Thyroid gland (tissue), 4 donors: Measurements from ENCODE around the gene EID3. TPM values are rescaled to one million over a fixed set of nuclear protein-coding genes. Genes with fewer than 3 reads are reported as not detected.

ENCODE experiments used
- DNase-seq, 2 donors: peaks; one replicate each; pipeline ENCODE4 v3.0.0-alpha.2; 2019
- H3K27ac ChIP-seq, 3 donors: fragments of 200-600 bp; sonication (generic); 1 replicate in 2 of 3; 2 replicates in 1 of 3; pipeline ENCODE4 v1.5.1; 2016 to 2019; ENCODE audit warnings: mild to moderate bottlenecking in 1 of 3, moderate library complexity in 1 of 3
- H3K27me3 ChIP-seq: fragments of 200-600 bp; sonication (generic); one replicate; pipeline ENCODE4 v1.5.1; 2019
- H3K36me3 ChIP-seq, 2 donors: fragments of 200-600 bp; sonication (generic); one replicate each; pipeline ENCODE4 v1.5.1; 2016 to 2019
- H3K4me1 ChIP-seq, 2 donors: fragments of 200-600 bp; sonication (generic); one replicate each; pipeline ENCODE4 v1.5.1; 2017 to 2019
- H3K4me3 ChIP-seq, 3 donors: fragments of 200-600 bp; sonication (generic); replicated peaks in 1 of 3; 1 replicate in 2 of 3; 2 replicates in 1 of 3; pipeline ENCODE4 v1.5.1; 2016; ENCODE audit warnings: mild to moderate bottlenecking in 1 of 3
- H3K9me3 ChIP-seq: fragments of 200-600 bp; sonication (generic); one replicate; pipeline ENCODE4 v1.5.1; 2017
- CTCF ChIP-seq, 6 experiments: fragments of 200-600 bp in 3 of 6; fragments of 450-650 bp in 3 of 6; sonication (generic) in 3 of 6; IDR thresholded peaks; one replicate each; pipeline ENCODE4 v1.5.1; 2016 to 2019; ENCODE audit warnings: antibody characterized with exemption in 6 of 6, mild to moderate bottlenecking in 2 of 6, inconsistent platforms in 1 of 6, moderate library complexity in 1 of 6
- POLR2A ChIP-seq, 2 donors: fragments of 450-650 bp; IDR thresholded peaks; one replicate each; pipeline ENCODE4 v1.6.1; 2017; ENCODE audit warnings: antibody characterized with exemption in 2 of 2, mild to moderate bottlenecking in 2 of 2, moderate library complexity in 1 of 2
- WGBS, 2 donors: methylation state at CpG; one replicate each; pipeline ENCODE4 v1.1.5; 2017; 5-methylcytosine and 5-hydroxymethylcytosine counted together
- intact Hi-C: fragments of 100-400 bp; cut with DNase I; formaldehyde crosslinking; loops from one replicate; pipeline ENCODE4 v1.15.1; 2023
- total RNA-seq, 4 donors: library from RNA; depleted of rRNA; stranded (reverse); fragments of >200 nt; gene quantifications; one replicate each; pipeline ENCODE4 v1.2.3, GENCODE V29; 2016

EID3 gene
- total RNA-seq, 4 donors from 2014 or later: 8.0 to 22.2 (median 9.8) TPM

- no peaks in the 10 kb centered on the region for H3K36me3 ChIP-seq
- no peaks in the 10 kb centered on the region for H3K27me3 ChIP-seq
- H3K4me1 ChIP-seq: peaks cover 13 to 33% of the 10 kb centered on the region in 2 donors
- intact Hi-C loops: no loop called here
- WGBS, 2 donors: 90 to 92% methylated on average over 5 of the region's 5 CpGs
- TF ChIP-seq CTCF (IDR thresholded peaks at IDR 0.05) (no peak), POLR2A (IDR thresholded peaks at IDR 0.05) (no peak)
- no peak for DNase-seq
- H3K9me3 ChIP-seq: no peaks in the 10 kb centered on the region
- no peak overlapping the region for H3K27ac ChIP-seq
- no peak overlapping the region for H3K4me3 ChIP-seq
Measured at GRCh38 chr12:104281636-104282035, 21.9 kb upstream of the EID3 start.

GRCh38 chr12:104282109-104282508, 21.4 kb upstream of the EID3 start:
- H3K27me3 ChIP-seq: no peaks in the 10 kb centered on the region
- H3K27ac ChIP-seq: no peak overlapping the region
- intact Hi-C loops: no loop called here
- peaks cover 13 to 29% of the 10 kb centered on the region in 2 donors for H3K4me1 ChIP-seq
- H3K36me3 ChIP-seq: no peaks in the 10 kb centered on the region
- H3K4me3 ChIP-seq: no peak overlapping the region
- no peaks in the 10 kb centered on the region for H3K9me3 ChIP-seq
- TF ChIP-seq POLR2A (IDR thresholded peaks at IDR 0.05) (no peak), CTCF (IDR thresholded peaks at IDR 0.05) (no peak)
- no peak for DNase-seq

GRCh38 chr12:104285740-104286515, 17.6 kb upstream of the EID3 start:
- TF ChIP-seq CTCF (IDR thresholded peaks at IDR 0.05) (no peak), POLR2A (IDR thresholded peaks at IDR 0.05) (peak in 1 of 2 donors; percentile 8)
- H3K4me1 ChIP-seq: peaks cover 20 to 32% of the 10 kb centered on the region in 2 donors
- intact Hi-C loops: loop anchor here (5.0 kb wide), 1 partner anchor 69 kb away; the partner anchor contains the start of gene TXNRD1
- WGBS, 2 donors: 30 to 41% methylated on average over 3 of the region's 3 CpGs
- H3K4me3 ChIP-seq: peak overlapping the region in 1 of 3 donors; percentile 46
- H3K36me3 ChIP-seq: no peaks in the 10 kb centered on the region
- DNase-seq: peak; percentile 67 to 77
- H3K27me3 ChIP-seq: no peaks in the 10 kb centered on the region
- H3K27ac ChIP-seq: peak overlapping the region; percentile 76 to 94 (median 93)
- no peaks in the 10 kb centered on the region for H3K9me3 ChIP-seq

- H3K4me3 ChIP-seq: peak overlapping the region; percentile 19 to 52 (median 46)
- peak; percentile 35 to 90 for TF ChIP-seq POLR2A (IDR thresholded peaks at IDR 0.05)
- TF ChIP-seq CTCF (IDR thresholded peaks at IDR 0.05): no peak
- no peaks in the 10 kb centered on the region for H3K27me3 ChIP-seq
- peaks cover 20 to 32% of the 10 kb centered on the region in 2 donors for H3K4me1 ChIP-seq
- H3K27ac ChIP-seq: peak overlapping the region; percentile 76 to 94 (median 93)
- H3K36me3 ChIP-seq: peaks cover 5 to 6% of the 10 kb centered on the region in 2 donors
- WGBS, 2 donors: 0 to 1% methylated on average over 30 to 37 of the region's 40 CpGs
- no peaks in the 10 kb centered on the region for H3K9me3 ChIP-seq
- intact Hi-C loops: loop anchor here (5.0 kb wide), 1 partner anchor 69 kb away; the partner anchor contains the start of gene TXNRD1
- DNase-seq: peak; percentile 96
Measured at GRCh38 chr12:104286516-104287482, 16.7 kb upstream of the EID3 start.
